Activated CD8-positive, alpha-beta memory T cell treated with anti-CD3 and anti-CD28 coated beads, Interleukin-2, amount 50 U/mL, for 24 hours (primary cell): ENCODE results near the gene TBC1D2.
A peak's percentile ranks its signal among the peaks of the same experiment; 100 is the strongest.

Experiments
- DNase-seq: peaks from one replicate; pipeline ENCODE4 v3.0.0-alpha.2; 2020; ENCODE audit errors: extremely low read depth

TBC1D2 gene

GRCh38 chr9:98215821-98216220, 39.6 kb downstream of the TBC1D2 start:
- DNase-seq, result no peak

- DNase-seq, result no peak
Observed at GRCh38 chr9:98215271-98215670, 40.2 kb downstream of the TBC1D2 start.

GRCh38 chr9:98214811-98215210, 40.6 kb downstream of the TBC1D2 start:
- DNase-seq, result no peak

- DNase-seq, result no peak
Observed at GRCh38 chr9:98211260-98211659, 44.2 kb downstream of the TBC1D2 start.

GRCh38 chr9:98210435-98210834, 45.0 kb downstream of the TBC1D2 start:
- no peak for DNase-seq

GRCh38 chr9:98209530-98209929, 45.9 kb downstream of the TBC1D2 start:
- DNase-seq, result no peak

GRCh38 chr9:98208635-98209034, 46.8 kb downstream of the TBC1D2 start:
- DNase-seq, result no peak

GRCh38 chr9:98207606-98208005, 47.8 kb downstream of the TBC1D2 start:
- no peak for DNase-seq

- DNase-seq, result no peak
Observed at GRCh38 chr9:98206754-98207153, 48.7 kb downstream of the TBC1D2 start.

- no peak for DNase-seq
Observed at GRCh38 chr9:98204692-98205091, 50.8 kb downstream of the TBC1D2 start.

- no peak for DNase-seq
Observed at GRCh38 chr9:98203153-98203552, 52.3 kb downstream of the TBC1D2 start.

- DNase-seq, result no peak
Observed at GRCh38 chr9:98202252-98202651, 53.2 kb downstream of the TBC1D2 start.

- DNase-seq, result no peak
Observed at GRCh38 chr9:98201749-98202148, 53.7 kb downstream of the TBC1D2 start.

- DNase-seq, result no peak
Observed at GRCh38 chr9:98201102-98201501, 54.3 kb downstream of the TBC1D2 start.

GRCh38 chr9:98199388-98200033, 55.9 kb downstream of the TBC1D2 start:
- DNase-seq, result no peak

- DNase-seq, result no peak
Observed at GRCh38 chr9:98195671-98196070, 59.8 kb downstream of the TBC1D2 start.

GRCh38 chr9:98193336-98193944, 62.0 kb downstream of the TBC1D2 start:
- no peak for DNase-seq

- DNase-seq, result peak; percentile 20
Observed at GRCh38 chr9:98192503-98193335, 62.7 kb downstream of the TBC1D2 start, which contains the start of gene CORO2A. TSS of gene CORO2A (minus strand) at chr9:98192637. CDS start at chr9:98157660, 34,977 bp downstream.

- no peak for DNase-seq
Observed at GRCh38 chr9:98191671-98192502, 63.6 kb downstream of the TBC1D2 start.

GRCh38 chr9:98191181-98191608, 64.3 kb downstream of the TBC1D2 start:
- no peak for DNase-seq

- DNase-seq, result no peak
Observed at GRCh38 chr9:98190757-98191105, 64.7 kb downstream of the TBC1D2 start.

- no peak for DNase-seq
Observed at GRCh38 chr9:98189412-98189811, 66.0 kb downstream of the TBC1D2 start.
